HG02571 (cell line): ENCODE results near the gene C15orf61.

ENCODE experiments used
- ATAC-seq: cut with Tn5 transposase; IDR thresholded peaks from one replicate; pipeline ENCODE4 v1.9.1; 2021; ENCODE audit warnings: mild to moderate bottlenecking, moderate library complexity; ENCODE audit not compliant: unreplicated experiment

The C15orf61 gene

DNA sequence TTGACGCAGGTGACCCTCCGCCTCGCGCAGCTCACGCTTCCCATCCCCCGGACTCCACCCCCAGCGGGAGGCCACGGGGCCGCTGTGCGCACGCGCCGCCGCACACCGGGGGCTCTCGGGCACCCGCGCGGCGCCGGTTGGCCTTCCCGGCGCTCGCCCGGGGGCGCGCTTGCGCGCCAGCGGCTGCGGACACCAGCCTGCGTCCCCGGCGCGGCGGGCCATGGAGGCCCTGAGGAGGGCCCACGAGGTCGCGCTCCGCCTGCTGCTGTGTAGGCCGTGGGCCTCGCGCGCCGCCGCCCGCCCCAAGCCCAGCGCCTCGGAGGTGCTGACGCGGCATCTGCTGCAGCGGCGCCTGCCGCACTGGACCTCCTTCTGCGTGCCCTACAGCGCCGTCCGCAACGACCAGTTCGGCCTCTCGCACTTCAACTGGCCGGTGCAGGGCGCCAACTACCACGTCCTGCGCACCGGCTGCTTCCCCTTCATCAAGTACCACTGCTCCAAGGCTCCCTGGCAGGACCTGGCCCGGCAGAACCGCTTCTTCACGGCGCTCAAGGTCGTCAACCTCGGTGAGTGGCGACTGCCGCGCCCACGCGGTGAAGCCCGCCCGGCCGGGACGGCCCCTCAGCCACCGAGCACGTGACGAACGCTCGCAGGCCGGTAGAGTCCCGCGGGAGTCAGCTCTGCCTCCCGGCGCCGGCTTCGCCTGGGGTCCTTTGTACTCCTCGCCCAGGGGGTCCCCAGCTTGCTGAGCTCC, at the start of gene C15orf61:
Gene C15orf61 (plus strand): TSS at position 103 of the 754 bp plus-strand sequence. CDS start 118 bp downstream, at position 221.
- ATAC-seq: peak; percentile 66

DNA sequence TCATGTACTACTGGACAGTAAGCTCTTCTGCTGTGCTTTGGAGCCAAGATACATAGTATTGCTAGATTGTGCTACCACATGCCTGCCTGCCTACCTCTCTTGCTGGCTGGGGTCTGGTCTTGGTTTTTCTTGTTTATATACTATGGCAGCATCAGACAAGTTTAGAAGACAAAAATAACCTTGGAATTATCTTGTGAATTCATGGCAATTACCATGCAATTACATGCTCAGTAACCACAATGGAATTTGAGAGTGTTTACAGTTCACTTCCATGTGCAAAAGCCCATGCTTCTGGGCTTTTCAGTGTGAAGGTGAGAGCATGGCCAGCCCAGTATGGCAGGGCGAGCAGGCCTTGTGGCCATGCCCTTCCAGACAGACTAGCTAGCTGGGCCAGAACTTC, 48.0 kb upstream of the C15orf61 start:
- no peak for ATAC-seq

DNA sequence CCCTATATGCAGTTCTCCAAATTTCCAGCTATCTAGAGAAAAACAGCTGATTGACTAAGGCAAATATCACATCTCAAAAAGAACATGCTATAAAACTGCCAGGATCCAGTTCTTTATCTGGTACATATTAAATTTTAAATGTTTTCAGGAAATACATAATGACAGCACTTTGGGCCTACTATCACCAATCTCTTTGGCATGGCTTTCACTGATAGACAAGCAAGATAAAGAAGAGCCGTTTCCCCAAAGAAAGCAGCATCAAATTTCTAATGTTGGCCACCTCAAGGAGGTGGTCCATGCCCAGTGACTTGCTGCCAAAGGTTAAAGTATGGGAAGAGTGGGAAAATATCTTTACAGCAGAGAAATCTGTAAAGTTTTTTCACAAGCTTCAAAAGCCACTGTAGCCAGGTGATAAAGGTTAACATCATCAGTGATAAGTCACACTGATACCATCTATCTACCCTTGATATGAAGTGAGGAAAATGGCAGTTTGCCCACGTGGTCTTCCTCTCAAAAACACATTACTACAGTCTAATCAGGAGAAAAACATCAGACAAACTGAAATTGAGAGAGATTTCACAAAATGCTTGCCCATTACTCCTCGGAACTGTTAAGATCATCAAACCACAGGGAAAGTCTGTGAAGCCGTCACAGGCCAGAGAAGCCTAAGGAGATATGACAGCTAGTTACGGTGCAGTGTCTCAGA, 46.4 kb upstream of the C15orf61 start:
- no peak for ATAC-seq

DNA sequence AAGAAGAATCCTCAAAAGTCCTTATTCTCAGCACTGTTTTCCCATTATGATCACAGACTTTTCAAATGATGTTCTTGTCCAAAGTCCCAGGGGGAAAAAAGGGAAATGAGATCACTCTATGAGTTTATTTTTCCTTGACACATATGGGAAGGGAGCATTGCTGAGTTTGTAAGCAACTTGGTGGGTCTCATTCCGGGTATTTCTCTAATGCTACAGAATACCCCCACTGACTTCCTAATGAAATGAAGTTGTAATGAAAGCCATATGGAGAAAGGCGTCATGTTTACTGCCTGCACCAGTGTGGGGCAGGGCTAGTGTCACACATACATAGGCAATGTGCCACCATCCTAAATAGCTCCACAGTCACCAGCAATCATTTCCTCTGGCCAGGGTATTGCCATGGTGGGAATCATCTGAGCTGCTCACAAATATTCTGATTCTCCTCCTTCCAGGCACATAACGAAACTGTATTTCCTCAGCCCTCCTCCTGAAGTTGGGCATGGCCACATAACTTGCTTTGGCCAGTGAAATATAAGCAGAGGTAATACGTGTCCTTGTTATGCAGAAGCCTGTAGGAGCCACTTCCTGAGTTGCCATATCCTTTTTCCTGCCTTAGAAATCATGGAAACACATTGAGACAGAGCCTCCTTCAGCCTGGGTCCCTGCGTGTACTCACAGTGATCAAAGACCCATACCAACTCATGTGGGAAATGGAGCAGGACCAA, 41.0 kb upstream of the C15orf61 start:
- no peak for ATAC-seq

DNA sequence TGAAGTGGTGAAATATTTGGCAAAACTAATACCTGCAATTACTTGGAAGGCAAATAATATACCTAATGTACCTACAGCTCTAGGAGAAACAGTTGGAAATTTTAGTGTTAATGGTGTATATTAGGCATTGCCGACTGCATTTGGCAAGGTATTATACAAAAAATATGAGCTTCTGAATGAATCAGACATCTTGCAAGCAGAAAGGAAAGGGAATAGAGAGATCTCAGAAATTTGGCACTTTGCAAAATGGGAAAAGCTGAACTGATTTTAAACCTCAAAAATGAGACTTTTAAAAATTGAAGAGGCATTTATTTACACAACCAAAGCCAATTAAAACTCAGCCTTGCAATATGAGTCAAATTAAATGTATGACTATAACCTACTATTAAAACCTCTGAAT, 40.2 kb upstream of the C15orf61 start:
- ATAC-seq: no peak

DNA sequence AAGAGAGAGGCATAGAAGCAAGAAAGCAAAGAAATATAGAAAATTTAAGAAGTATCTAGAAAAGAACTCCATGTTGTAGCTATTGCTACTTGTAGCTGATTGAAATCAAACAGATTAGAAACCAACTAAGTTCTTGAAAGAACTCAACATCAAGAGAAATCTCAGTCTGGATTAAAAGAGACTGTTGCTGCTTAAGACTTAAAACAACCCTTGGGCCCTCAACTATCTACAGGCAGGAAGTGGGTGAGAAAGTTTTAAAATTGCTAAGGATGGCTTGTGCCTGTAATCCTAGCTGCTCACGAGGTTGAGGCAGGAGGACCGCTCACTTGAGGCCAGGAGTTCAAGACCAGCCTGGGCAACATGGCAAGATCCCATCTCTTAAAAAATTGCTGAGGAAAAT, 39.3 kb upstream of the C15orf61 start:
- no peak for ATAC-seq

DNA sequence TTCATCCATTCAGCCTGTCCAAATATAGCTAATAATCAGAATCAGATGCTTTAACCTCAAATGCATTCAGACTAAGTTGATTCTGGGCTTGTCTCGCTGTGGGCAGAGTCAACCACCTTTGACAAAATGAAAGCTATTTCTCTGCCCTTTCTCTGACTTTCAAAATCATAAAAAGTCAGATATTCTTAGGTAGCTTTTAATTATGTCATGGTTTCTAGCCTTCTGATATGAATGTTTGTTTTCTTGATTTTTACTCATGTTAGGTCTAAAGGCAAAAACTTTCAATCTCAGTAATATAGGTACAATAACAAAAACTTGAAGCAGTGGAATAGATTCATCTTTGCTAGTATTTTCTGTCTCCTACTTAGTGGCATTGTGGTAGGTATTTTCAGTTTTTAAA, 25.3 kb upstream of the C15orf61 start:
- no peak for ATAC-seq

DNA sequence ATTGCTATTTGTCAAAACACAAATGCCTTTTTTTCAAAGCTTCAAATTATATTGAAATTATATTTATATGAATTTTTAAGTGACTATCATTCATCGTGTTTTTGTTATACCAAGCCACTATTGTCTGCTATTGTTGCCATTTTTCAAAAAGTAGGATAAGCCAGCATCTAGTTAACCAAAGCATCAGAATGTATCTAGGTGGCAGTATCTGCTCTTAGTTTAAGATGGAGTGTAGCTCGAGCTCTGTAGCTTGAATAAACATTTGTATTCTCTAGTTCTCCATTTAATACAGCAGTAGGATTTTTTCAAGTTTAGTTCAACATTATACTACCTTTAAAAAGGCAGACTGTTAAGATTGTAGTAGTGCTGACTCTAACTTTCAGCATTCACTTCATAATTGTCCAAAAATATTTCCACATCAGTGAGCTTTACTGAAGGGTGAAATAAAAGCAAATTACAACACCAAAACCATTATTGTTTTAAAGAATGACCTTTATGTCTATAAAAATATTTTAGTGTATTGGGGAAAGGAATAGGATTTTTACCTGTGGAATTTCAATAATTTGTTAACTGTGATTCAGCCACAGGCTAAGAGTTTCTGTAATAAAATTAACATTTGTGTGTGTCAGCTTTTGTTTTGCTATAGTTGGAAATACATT, 19.6 kb upstream of the C15orf61 start:
- ATAC-seq: no peak

DNA sequence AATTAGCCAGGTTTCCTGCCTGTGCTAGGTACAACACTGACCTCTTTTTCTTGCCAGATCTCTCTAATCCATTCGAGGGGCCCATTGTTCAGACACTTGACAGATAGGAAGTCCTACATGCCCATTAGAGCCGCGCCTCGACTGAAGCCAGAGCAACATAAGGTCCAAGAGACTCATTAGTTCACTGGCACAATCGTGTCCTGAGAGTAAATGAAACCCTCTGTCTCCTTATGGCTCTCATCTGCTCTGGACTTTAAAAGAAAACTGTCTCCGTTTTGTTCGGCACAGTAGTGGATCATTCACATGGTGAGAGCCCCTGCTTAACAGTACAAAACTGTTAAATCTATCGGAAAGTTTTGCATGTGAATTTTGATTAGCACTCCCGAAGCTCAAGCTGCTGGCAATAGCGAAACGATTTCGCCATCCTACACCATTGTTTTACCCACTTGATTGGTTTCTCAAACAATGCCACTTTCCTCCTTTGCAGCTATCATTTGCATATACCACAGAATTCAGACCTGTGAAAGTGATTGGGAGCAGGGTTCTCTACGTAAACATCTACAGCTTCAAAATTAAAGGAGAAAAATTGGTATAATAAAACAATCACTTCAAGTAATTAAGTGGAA, 19.0 kb upstream of the C15orf61 start:
- no peak for ATAC-seq

DNA sequence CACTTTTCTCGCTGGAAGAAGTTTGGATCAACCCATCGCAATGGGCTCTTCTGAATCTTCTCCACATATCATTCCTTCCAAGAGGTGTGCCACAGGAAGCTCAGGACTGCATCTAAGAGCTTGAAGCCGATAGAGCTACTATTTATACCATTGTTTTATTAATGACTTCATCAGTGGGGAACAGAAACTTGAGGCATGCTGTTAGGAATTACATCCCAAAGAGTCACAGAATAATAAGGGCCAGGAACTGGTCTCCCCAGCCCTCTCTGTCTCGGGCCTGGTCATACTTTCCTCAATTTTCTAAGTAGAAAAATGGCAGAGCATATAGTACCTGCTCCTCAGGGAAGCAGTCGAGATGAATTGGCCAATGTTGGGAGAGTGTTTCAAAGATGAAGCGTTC, 16.9 kb upstream of the C15orf61 start:
- no peak for ATAC-seq

DNA sequence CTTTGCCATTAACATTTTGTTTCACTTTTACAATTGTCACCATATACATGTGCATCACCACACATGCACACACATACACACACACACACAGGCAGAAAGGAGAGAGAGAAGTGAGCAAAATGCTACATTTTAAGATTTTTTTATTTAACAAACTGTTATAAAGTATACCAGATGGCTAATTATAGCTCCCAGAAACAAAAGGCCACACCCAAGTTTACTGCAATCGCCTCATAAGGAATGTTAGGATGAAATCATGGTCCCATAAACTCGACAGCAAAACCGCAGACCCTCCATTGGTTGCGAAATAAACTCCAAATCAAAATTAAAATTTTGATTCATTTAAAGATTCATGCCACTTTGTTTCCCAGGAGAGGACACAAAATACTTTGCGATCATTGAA, 16.1 kb upstream of the C15orf61 start:
- ATAC-seq: no peak

DNA sequence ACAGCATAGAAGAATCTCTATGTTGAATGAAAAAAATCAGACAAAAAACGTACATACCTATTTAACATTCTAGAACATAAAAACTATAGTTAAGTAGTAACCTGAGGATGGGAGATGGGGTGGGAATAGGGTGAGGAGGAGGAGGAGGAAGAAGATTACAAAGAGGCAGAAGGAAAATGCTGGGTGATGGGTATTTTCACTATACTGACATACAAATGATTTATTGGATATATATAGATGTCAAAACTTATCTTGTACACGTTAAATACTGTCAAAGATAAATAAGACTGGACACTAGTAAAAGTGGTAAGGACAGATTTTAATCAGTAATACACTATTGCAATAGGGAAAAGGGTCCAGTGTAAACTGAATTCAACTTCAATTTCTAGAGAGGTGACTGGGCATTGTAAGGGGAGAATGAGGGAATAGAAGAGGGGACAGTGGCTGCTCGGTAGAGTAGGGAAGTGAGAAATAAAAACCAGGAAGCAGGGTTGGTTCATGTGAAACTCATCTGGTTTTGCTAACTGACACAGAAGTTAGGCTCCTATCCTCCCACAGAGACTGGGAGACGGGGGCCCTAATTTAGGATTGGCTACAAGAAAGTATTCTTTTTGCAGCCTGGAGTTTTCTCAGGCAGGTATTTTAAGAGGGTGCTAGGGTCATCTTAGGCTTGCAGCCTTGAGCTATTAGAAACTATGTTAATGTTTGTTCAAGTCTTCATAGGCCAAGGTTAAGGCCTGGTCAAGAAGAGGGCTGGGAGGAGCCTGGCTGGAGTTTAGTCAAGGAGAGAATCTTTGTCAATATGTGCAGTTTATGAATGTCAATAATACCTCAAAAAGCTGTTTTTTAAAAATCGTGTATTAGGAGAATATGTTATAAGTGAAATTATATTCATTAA, 15.0 kb upstream of the C15orf61 start:
- no peak for ATAC-seq

DNA sequence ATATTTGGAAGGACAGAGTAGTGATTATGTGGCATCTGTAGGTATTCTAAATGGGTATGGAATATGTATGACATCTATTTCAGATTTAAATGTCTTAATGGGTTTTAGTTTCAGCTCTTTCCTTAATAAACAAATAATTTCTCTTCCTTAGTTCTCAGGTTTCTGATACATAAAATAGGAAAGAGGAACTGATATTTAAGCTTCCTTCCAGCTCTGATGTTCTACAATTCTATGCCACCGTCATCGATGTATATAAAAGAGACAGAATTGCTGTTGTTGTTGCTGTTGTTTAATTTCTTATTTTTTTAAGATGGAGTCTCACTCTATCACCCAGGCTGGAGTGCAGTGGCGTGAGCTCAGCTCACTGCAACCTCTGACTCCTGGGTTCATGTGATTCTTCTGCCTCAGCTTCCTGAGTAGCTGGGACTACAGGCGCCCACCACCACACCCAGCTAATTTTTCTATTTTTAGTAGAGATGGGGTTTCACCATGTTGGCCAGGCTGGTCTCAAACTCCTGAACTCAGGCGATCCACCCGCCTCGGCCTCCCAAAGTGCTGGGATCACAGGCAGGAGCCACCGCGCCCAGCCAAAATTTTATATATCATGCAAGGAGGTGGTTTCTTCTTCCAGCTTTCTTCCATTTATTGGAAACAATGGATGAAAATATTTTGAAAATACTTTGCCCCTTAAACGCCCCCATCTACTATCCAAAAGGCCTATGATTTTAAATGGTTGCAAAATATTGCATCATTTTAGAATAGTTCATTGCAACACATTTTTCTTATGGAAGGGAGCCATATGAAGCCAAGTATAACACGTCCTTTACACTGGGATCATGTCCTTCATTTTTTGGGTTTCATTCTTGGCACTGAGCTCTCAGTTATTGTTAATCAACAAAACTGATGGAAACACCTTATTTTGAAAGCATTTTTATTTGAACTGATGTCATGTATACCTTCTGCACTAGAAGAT, 13.9 kb upstream of the C15orf61 start:
- no peak for ATAC-seq

DNA sequence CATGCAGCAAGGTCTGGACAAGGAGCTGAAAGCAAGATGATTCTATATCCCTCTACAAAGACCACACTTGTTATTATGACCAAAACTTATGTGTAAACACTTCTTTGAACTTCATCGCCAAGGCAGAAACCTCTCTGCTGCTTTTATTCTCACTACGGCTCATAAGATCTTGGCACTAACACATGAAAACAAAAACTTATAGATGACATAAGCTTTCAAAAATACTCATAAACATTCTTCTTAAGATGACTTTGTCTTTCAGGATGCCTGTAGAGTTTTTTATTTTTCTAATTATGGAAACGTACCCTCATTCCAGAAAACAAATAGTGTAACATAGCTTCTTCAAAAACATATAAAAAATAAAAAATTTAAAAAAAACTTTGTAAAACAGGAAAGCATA, 12.5 kb upstream of the C15orf61 start:
- no peak for ATAC-seq

DNA sequence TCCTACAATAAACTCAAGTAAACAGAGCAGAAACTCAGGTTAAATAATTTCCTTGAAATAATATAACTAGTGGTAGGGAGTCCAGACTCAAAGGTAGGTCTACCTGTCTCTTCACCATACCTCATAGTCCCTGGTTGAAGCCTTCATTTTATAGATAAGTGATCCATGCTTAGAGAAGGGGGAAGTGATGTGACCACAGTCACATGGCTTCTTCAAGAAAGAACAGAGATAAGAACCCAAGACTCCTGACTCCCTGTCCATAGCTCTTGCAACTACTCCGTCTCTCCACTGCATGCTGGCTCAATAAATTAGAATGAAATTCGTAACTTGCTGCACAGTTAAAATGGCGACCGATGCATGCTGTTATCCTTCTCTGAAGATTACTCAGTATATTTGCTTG, 11.0 kb upstream of the C15orf61 start:
- ATAC-seq: no peak

DNA sequence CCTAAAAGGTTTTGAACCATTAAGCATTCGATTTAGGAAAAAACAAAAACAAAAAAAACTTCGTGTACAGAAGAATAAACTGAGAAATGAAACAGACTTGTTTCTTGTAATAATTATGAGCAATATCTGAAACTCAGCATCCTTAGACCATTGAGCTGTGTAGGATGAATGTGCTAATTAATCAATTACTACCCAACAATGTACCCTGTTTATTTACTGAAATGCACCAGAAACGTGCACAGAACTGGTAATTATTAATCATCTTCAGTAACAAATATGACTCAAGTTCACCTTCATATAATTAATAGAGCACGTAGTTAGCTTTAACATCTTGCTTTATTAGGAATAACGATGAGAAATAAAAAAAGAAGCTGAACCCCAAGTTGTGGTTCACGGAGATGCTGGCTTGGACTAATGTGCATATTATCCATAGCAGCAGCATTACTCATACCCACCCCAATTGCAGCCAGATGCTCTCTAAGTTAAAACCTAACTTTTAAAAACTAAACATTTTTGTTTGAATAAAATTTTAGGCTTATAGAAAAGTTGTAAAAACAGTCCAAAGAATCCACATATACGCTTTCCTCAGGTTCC, 10.2 kb upstream of the C15orf61 start:
- ATAC-seq: no peak

DNA sequence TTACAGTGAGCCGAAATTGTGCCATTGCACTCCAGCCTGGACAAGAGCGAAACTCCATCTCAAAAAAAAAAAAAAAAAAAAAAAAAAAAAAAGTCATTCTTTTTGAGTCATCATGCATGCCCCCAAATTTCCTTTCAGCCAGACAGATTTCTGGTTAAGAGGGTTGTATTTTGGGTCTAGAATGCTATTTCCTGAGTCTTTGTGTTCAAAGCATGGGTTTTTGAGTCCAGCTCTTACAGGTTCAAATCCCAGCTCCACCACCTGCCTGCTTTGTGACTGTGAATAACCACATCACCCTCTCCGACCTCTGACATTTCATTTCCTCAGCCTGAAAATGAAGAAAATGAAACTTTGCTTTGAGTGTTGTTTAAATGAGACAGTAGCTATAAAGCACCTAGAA, 9.3 kb upstream of the C15orf61 start:
- no peak for ATAC-seq

DNA sequence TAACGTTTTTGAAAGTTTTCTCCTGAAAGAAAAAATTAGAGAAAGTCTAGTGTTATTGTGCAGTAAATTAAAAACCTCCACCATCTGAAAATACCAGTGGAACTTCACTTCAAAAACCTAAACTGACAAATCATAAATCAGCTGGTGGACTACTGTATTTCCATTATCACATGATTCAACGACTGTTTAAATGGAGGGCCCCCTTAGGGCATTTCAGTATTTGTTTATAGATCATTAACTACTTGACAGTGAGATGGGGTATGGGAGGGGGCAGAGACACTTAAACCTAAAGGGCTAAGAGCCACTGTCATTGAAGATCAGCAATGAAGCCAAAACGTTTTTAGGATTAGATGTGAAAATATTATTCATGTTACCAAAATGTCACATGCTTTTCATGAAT, 8.8 kb upstream of the C15orf61 start:
- ATAC-seq: no peak
